Lower leg skin (tissue), 4 donors: Measurements from ENCODE around the gene MDM2. TPM values are rescaled to one million over a fixed set of nuclear protein-coding genes. Genes with fewer than 3 reads are reported as not detected.

ENCODE experiments used
- DNase-seq, 2 donors: peaks; one replicate each; pipeline ENCODE4 v3.0.0-alpha.2; 2019; ENCODE audit warnings: low spot score in 2 of 2
- H3K4me3 ChIP-seq: fragments of 200-600 bp; sonication (generic); 2 replicates; pipeline ENCODE4 v1.5.1; 2017; ENCODE audit warnings: mild to moderate bottlenecking, low read depth; ENCODE audit not compliant: poor library complexity, severe bottlenecking
- POLR2A ChIP-seq, 2 donors: fragments of 450-650 bp; IDR thresholded peaks; one replicate each; pipeline ENCODE4 v1.6.1; 2016 to 2017; ENCODE audit warnings: antibody characterized with exemption in 2 of 2, mild to moderate bottlenecking in 1 of 2, moderate library complexity in 1 of 2
- WGBS, 2 donors: methylation state at CpG; one replicate each; pipeline ENCODE4 v1.1.5; 2018; 5-methylcytosine and 5-hydroxymethylcytosine counted together
- intact Hi-C: fragments of 100-400 bp; cut with DNase I; formaldehyde crosslinking; loops from one replicate; pipeline ENCODE4 v1.15.0; 2023; ENCODE audit warnings: low total_unique reads
- total RNA-seq, 4 donors: library from RNA; depleted of rRNA; stranded (reverse); fragments of >200 nt; gene quantifications; one replicate each; pipeline ENCODE4 v1.1.0, GENCODE V29; 2016
- TF ChIP-seq, protein P1 (sequence below), 3 donors: fragments of 450-650 bp; IDR thresholded peaks; one replicate each; pipeline ENCODE4 v1.5.1; 2016; ENCODE audit warnings: antibody characterized with exemption in 3 of 3, mild to moderate bottlenecking in 3 of 3, moderate library complexity in 2 of 3

Gene MDM2
- total RNA-seq, 4 donors from 2014 or later, result 50.0 to 73.4 (median 60.3) TPM

DNA sequence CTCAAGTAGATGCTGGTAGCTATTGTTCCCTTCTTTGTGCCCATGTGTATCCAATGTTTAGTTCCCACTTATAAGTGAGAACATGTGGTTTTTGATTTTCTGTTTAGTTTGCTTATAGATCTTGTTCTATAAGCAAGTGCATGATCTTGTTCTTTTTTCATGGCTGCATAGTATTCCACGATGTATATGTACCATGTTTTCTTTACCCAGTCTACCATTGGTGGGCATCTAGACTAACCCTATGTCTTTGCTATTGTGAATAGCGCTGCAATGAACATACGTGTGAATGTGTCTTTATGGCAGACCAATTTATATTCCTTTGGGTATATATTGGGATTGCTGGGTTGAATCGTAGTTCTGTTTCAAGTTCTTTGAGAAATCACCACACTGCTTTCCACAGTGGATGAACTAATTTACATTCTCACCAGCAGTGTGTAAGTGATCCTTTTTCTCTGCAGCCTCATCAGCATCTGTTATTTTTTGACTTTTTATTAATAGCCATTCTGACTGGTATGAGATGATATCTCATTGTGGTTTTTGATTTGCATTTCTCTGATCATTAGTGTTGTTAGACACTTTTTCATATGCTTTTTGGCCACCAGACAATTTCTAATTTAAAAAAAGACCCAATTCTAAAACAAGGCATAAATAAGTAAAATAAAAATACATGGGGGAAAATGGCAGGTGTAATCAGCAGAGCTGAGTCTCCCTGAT is 74.4 kb downstream of the MDM2 start:
- intact Hi-C loops, result no loop called here
- TF ChIP-seq POLR2A (IDR thresholded peaks at IDR 0.05), result no peak
- TF ChIP-seq, protein P1, sequence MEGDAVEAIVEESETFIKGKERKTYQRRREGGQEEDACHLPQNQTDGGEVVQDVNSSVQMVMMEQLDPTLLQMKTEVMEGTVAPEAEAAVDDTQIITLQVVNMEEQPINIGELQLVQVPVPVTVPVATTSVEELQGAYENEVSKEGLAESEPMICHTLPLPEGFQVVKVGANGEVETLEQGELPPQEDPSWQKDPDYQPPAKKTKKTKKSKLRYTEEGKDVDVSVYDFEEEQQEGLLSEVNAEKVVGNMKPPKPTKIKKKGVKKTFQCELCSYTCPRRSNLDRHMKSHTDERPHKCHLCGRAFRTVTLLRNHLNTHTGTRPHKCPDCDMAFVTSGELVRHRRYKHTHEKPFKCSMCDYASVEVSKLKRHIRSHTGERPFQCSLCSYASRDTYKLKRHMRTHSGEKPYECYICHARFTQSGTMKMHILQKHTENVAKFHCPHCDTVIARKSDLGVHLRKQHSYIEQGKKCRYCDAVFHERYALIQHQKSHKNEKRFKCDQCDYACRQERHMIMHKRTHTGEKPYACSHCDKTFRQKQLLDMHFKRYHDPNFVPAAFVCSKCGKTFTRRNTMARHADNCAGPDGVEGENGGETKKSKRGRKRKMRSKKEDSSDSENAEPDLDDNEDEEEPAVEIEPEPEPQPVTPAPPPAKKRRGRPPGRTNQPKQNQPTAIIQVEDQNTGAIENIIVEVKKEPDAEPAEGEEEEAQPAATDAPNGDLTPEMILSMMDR (IDR thresholded peaks at IDR 0.05), result no peak
- H3K4me3 ChIP-seq, result no peak overlapping the region
- DNase-seq, result no peak
- WGBS, 2 donors, result 93 to 97% methylated on average over 4 of the region's 4 CpGs

DNA sequence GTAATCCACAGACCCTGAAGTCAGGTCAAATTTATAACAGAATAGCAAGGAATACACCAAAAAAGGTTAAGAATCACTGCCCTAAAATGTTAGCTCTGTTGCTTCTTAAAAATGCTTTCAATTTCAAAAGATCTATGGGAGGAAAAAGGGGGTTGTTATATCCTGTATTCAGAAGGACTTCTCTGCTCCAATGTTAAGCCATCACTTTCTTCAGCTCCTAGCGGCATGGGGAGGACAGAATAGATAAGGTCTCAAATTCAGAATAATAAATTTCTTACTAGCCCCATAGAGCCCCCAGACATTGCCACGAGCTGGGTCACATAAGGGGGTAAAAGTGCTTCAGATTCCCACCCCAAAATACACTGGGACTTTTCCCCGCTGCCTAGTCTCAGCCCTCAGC is 75.2 kb downstream of the MDM2 start:
- no peak for TF ChIP-seq POLR2A (IDR thresholded peaks at IDR 0.05)
- TF ChIP-seq, protein P1 (IDR thresholded peaks at IDR 0.05), result no peak
- H3K4me3 ChIP-seq, result no peak overlapping the region
- WGBS, 2 donors, result 86 to 89% methylated on average over 3 of the region's 3 CpGs
- DNase-seq, result no peak
- intact Hi-C loops, result no loop called here

DNA sequence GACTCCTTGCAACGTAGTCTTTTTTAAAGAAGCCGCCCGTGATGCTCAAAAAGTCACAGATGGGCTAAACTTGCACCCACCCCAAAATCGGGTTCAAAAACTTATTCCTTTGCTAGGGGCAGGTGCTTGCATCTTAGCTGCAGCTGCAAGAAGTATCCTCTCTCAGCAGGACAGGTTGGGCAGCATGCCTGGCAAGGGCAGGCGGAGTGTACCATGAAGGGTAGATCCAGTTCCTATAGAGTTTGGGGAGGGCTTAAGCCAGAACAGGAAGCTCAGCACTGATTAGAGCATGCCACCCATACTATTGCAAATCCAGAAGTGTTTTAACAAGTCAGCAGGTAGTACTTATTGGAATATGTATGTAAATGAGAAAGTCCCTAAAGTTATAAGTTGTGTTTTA is 76.3 kb downstream of the MDM2 start:
- 61 to 63% methylated on average over 5 of the region's 5 CpGs for WGBS, 2 donors
- intact Hi-C loops, result no loop called here
- TF ChIP-seq, protein P1 (IDR thresholded peaks at IDR 0.05), result no peak
- no peak for TF ChIP-seq POLR2A (IDR thresholded peaks at IDR 0.05)
- no peak for DNase-seq
- H3K4me3 ChIP-seq, result no peak overlapping the region

DNA sequence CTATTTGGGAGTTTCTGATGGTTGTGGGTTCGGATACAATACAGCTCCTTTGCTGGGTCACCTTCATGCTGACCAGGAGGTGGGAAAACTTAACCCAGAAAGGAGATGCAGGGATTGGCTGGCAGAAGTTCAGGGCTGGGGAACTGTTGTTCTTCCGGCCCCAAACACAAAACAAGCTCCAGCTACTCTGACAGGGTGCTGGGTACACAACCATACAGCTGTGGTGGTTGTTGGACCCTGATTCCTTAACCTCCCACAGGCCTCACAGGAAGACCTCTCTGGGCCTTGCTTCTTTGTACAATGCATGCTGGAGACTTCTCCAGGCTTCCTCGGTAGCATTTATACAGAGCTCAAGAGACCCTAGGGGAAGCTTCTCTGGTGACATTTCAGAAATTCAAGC is 77.4 kb downstream of the MDM2 start:
- TF ChIP-seq POLR2A (IDR thresholded peaks at IDR 0.05), result no peak
- TF ChIP-seq, protein P1 (IDR thresholded peaks at IDR 0.05), result no peak
- H3K4me3 ChIP-seq, result no peak overlapping the region
- 81 to 90% methylated on average over 3 of the region's 3 CpGs for WGBS, 2 donors
- no peak for DNase-seq
- intact Hi-C loops, result no loop called here

DNA sequence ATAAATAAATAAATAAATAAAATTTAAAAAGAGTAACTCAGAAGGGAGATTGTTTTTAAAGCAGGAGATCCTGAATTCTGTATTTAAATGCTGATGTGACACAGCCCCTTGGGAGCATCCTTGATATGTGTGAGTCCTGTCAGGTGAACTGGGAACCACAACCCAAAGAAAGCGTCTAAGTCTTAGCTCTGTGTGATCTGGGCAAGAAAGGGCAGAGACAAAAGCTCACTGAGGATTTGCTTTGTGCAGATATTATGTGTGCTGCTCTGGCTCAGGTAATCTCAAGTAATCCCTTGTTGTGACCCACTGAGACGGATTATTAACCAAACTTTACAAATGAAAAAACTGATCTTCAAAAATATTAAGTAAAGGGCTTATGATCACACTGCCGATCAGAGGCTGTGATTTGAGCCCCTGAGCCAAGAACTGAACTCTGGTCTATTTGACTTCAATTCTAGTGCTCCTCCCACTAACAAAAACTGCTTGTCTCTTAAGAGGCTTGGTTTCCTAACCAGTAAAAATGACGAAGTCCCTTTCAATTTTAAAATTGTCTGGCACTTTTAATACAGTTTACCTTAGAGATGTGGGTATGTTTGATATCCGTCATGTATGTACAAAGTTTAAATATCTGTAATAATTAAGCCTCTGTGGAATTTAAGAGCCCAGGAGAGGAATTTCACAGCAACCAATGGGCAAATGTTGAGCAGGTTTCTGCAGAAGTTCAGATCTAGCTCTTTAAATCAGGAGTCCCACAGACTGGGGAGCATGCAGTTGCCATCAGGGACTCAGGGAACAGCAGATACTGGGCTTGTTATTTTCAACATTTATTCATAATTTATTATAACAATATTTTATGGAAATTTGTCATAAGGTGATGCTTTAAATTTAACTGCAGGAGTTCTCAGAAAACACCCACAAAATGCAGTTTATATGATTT is 78.9 kb downstream of the MDM2 start:
- H3K4me3 ChIP-seq, result no peak overlapping the region
- DNase-seq, result no peak
- intact Hi-C loops, result no loop called here
- TF ChIP-seq POLR2A (IDR thresholded peaks at IDR 0.05), result no peak
- TF ChIP-seq, protein P1 (IDR thresholded peaks at IDR 0.05), result no peak
- 84 to 85% methylated on average over 5 of the region's 5 CpGs for WGBS, 2 donors
